NCI-H187 treated with DMSO at 0.1 percent for 48 hours (cell line): ENCODE results near the gene SMIM31.

ENCODE experiments used
- DNase-seq: peaks from one replicate; lab custom pipeline; 2025; lab: John Stamatoyannopoulos, UW

SMIM31 gene

GRCh38 chr4:164753873-164754488, at the start of gene SMIM31:
TSS of gene SMIM31 (plus strand) at chr4:164754131. CDS start at chr4:164770444, 16,313 bp downstream.
- no peak for DNase-seq

- no peak for DNase-seq
Observed at GRCh38 chr4:164706675-164707074, 47.3 kb upstream of the SMIM31 start.

GRCh38 chr4:164716901-164717300, 37.0 kb upstream of the SMIM31 start:
- DNase-seq, result no peak

- no peak for DNase-seq
Observed at GRCh38 chr4:164718827-164719226, 35.1 kb upstream of the SMIM31 start.

GRCh38 chr4:164725066-164725465, 28.9 kb upstream of the SMIM31 start:
- DNase-seq, result no peak

GRCh38 chr4:164730705-164731393, 23.1 kb upstream of the SMIM31 start:
- DNase-seq, result no peak

GRCh38 chr4:164731827-164732474, 22.0 kb upstream of the SMIM31 start:
- no peak for DNase-seq

GRCh38 chr4:164734484-164734883, 19.4 kb upstream of the SMIM31 start:
- DNase-seq, result no peak

- no peak for DNase-seq
Observed at GRCh38 chr4:164748375-164748774, 5.6 kb upstream of the SMIM31 start.

GRCh38 chr4:164755432-164755831, 1.5 kb downstream of the SMIM31 start:
- DNase-seq, result no peak

- DNase-seq, result no peak
Observed at GRCh38 chr4:164756686-164757085, 2.8 kb downstream of the SMIM31 start.

- no peak for DNase-seq
Observed at GRCh38 chr4:164761241-164761640, 7.3 kb downstream of the SMIM31 start.

- no peak for DNase-seq
Observed at GRCh38 chr4:164761746-164762275, 7.9 kb downstream of the SMIM31 start.

- DNase-seq, result no peak
Observed at GRCh38 chr4:164765096-164765495, 11.2 kb downstream of the SMIM31 start.

GRCh38 chr4:164765833-164766232, 11.9 kb downstream of the SMIM31 start:
- DNase-seq, result no peak

- DNase-seq, result no peak
Observed at GRCh38 chr4:164768516-164768915, 14.6 kb downstream of the SMIM31 start.

- DNase-seq, result no peak
Observed at GRCh38 chr4:164770010-164770724, 16.2 kb downstream of the SMIM31 start.

GRCh38 chr4:164771088-164771487, 17.2 kb downstream of the SMIM31 start:
- no peak for DNase-seq

GRCh38 chr4:164772076-164772475, 18.1 kb downstream of the SMIM31 start:
- no peak for DNase-seq

- DNase-seq, result no peak
Observed at GRCh38 chr4:164779080-164779479, 25.1 kb downstream of the SMIM31 start.

- no peak for DNase-seq
Observed at GRCh38 chr4:164779811-164780216, 25.9 kb downstream of the SMIM31 start.

- no peak for DNase-seq
Observed at GRCh38 chr4:164780839-164781238, 26.9 kb downstream of the SMIM31 start.
